B cell (primary cell): ENCODE results near the gene GALNT10. TPM values are rescaled to one million over a fixed set of nuclear protein-coding genes. Genes with fewer than 3 reads are reported as not detected.

Experiments
- ATAC-seq: fragments of 200-7000 bp; cut with Tn5 transposase; one replicate; pipeline ENCODE4 v1.10.0; 2021; ENCODE audit warnings: low read depth, mild to moderate bottlenecking, moderate number of reproducible peaks, moderate library complexity
- CTCF ChIA-PET: fragments of 350-600 bp; sonication (Branson Sonifier 250); formaldehyde crosslinking; loops from one replicate; lab custom pipeline; 2021; ENCODE audit warnings: antibody characterized with exemption, inconsistent platforms; lab: Charles Lee
- POLR2A ChIA-PET: fragments of 350-600 bp; sonication (Branson Sonifier 250); formaldehyde crosslinking; loops from one replicate; lab custom pipeline; 2021; ENCODE audit warnings: antibody characterized with exemption; lab: Charles Lee
- DNase-seq: peaks from one replicate; pipeline ENCODE4 v3.0.0; 2013
- H2AFZ ChIP-seq: 2 replicates; pipeline ENCODE4 v1.6.1; 2012; ENCODE audit warnings: mild to moderate bottlenecking, low read depth, low read length; ENCODE audit not compliant: insufficient read depth, poor library complexity, severe bottlenecking
- H3K27ac ChIP-seq, 2 donors: 1 replicate in 1 of 2; 2 replicates in 1 of 2; pipeline ENCODE4 v1.5.1; 2012 to 2013; ENCODE audit warnings: low read length in 2 of 2, mild to moderate bottlenecking in 2 of 2, moderate library complexity in 1 of 2
- H3K27me3 ChIP-seq, 4 experiments: fragments of 200-600 bp in 1 of 4; sonication (generic) in 1 of 4; replicated peaks in 1 of 4; 1 replicate in 2 of 4; 2 replicates in 2 of 4; pipeline versions ENCODE4 v1.6.1 to v1.7.0; 2013 to 2016; ENCODE audit warnings: low read length in 3 of 4, mild to moderate bottlenecking in 2 of 4, mixed read lengths in 1 of 4, moderate library complexity in 1 of 4; ENCODE audit not compliant: insufficient read depth in 4 of 4, control insufficient read depth in 3 of 4; ENCODE audit errors: control extremely low read depth in 1 of 4
- H3K36me3 ChIP-seq, 2 experiments: replicated peaks in 1 of 2; 1 replicate in 1 of 2; 2 replicates in 1 of 2; pipeline versions ENCODE4 v1.6.1 to v1.7.1; 2013; ENCODE audit warnings: low read length in 1 of 2; ENCODE audit not compliant: insufficient read depth in 2 of 2, control insufficient read depth in 1 of 2; ENCODE audit errors: control extremely low read depth in 1 of 2, extremely low read depth in 1 of 2
- H3K4me1 ChIP-seq, 2 donors: fragments of 200-600 bp in 1 of 2; sonication (generic) in 1 of 2; 1 replicate in 1 of 2; 2 replicates in 1 of 2; pipeline versions ENCODE4 v1.5.1 to v1.6.1; 2013 to 2017; ENCODE audit warnings: low read length in 2 of 2; ENCODE audit not compliant: control insufficient read depth in 2 of 2, insufficient read depth in 2 of 2
- H3K4me2 ChIP-seq: replicated peaks from 2 replicates; pipeline ENCODE3; 2012; ENCODE audit warnings: mild to moderate bottlenecking, low read depth, low read length; ENCODE audit not compliant: poor library complexity, severe bottlenecking
- H3K4me3 ChIP-seq, 5 experiments: fragments of 200-600 bp in 1 of 5; sonication (generic) in 1 of 5; 1 replicate in 3 of 5; 2 replicates in 2 of 5; pipeline versions ENCODE4 v1.5.1 to v1.7.0; 2011 to 2016; ENCODE audit warnings: low read length in 4 of 5, mild to moderate bottlenecking in 4 of 5, low read depth in 2 of 5, control low read depth in 1 of 5, moderate library complexity in 1 of 5; ENCODE audit not compliant: insufficient read depth in 1 of 5; ENCODE audit errors: control extremely low read depth in 1 of 5, extremely low read depth in 1 of 5
- H3K79me2 ChIP-seq: fragments of 200-600 bp; sonication (generic); one replicate; pipeline ENCODE4 v1.6.0; 2016; ENCODE audit warnings: low read length; ENCODE audit not compliant: control insufficient read depth, insufficient read depth
- H3K9ac ChIP-seq: fragments of 200-600 bp; sonication (generic); 2 replicates; pipeline ENCODE4 v1.6.1; 2017; ENCODE audit warnings: mild to moderate bottlenecking, low read length, moderate library complexity
- H3K9me3 ChIP-seq, 3 donors: one replicate each; pipeline versions ENCODE4 v1.6.1 to v1.7.1; 2013; ENCODE audit warnings: low read length in 2 of 3; ENCODE audit not compliant: control insufficient read depth in 2 of 3, insufficient read depth in 1 of 3; ENCODE audit errors: control extremely low read depth in 1 of 3
- H4K20me1 ChIP-seq: 2 replicates; pipeline ENCODE4 v1.6.0; 2012; ENCODE audit warnings: mild to moderate bottlenecking, low read length; ENCODE audit not compliant: insufficient read depth, control insufficient read depth, poor library complexity, severe bottlenecking
- H3K27ac Mint-ChIP-seq: one replicate; pipeline ENCODE4 v1.8.0; 2021; ENCODE audit warnings: mixed read lengths
- H3K27me3 Mint-ChIP-seq: one replicate; pipeline ENCODE4 v1.8.0; 2021; ENCODE audit warnings: mixed read lengths
- H3K4me1 Mint-ChIP-seq: one replicate; pipeline ENCODE4 v1.8.0; 2021; ENCODE audit warnings: mixed read lengths
- H3K4me3 Mint-ChIP-seq: one replicate; pipeline ENCODE4 v1.8.0; 2021; ENCODE audit warnings: mixed read lengths
- H3K9me3 Mint-ChIP-seq: one replicate; pipeline ENCODE4 v1.8.0; 2022; ENCODE audit warnings: mixed read lengths; ENCODE audit not compliant: insufficient read depth
- EZH2 ChIP-seq: IDR thresholded peaks from 2 replicates; pipeline ENCODE4 v1.6.1; 2012; ENCODE audit warnings: borderline replicate concordance, low read depth, mild to moderate bottlenecking, moderate library complexity, low read length; ENCODE audit not compliant: insufficient read depth, poor library complexity, severe bottlenecking
- WGBS: methylation state at CpG from one replicate; pipeline ENCODE4 v1.1.5; 2013; ENCODE audit warnings: missing lambda C conversion rate; ENCODE audit not compliant: insufficient coverage; 5-methylcytosine and 5-hydroxymethylcytosine counted together
- intact Hi-C: fragments of 100-400 bp; cut with micrococcal nuclease; formaldehyde crosslinking; loops from one replicate; pipeline ENCODE4 v1.10.0; 2022
- polyA plus RNA-seq: library from polyadenylated mRNA; depleted of rRNA; stranded (reverse); fragments of >200 nt; gene quantifications from 2 replicates; pipeline ENCODE4 v1.2.3, GENCODE V29; 2012
- total RNA-seq, 2 donors: library from RNA; stranded (reverse); fragments of 120-200 nt in 1 of 2; gene quantifications; 1 replicate in 1 of 2; 2 replicates in 1 of 2; pipeline versions ENCODE4 v1.2.3 to v1.2.4, GENCODE V29; 2013 to 2022
- TF ChIP-seq, protein P1 (sequence below): fragments of 200-600 bp; IDR thresholded peaks from one replicate; pipeline ENCODE4 v1.8.0; 2022; ENCODE audit warnings: antibody characterized with exemption, mild to moderate bottlenecking

GALNT10 gene
- total and polyA plus RNA-seq, 2 donors (not counting 1 experiment from before 2014, with no cell fraction given) = 27.7 to 42.8 TPM

DNA sequence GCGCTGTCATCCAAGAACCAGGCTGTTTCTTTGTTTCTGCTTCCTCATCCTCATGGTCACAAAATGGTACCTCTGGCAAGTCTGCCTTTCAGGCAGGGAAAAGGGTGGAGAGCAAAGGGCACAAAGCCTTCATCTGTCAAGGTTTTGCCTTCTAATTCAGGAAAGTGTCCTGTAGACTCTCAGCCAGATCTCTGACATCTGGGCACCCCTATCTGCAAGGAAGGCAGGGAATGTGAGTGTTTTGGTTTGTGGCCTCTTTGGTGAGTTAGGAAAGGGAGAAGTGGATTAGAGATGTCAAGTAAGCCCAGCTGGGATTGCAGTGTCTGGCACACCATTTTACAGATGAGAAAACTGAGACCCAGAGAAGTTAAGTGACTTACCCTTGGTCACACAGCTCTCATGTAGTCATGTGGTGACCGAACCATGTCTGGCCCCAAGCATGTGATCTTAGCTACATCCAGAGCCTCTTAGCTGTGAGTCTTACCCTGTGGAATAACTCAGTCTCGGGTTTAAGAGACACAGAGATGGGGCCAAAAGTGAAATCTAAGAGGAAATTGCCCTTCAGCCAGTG lies 139.6 kb downstream of the GALNT10 start:
- Histone ChIP-seq H3K4me2 (no peak overlapping the region), H3K27me3 (no peaks in the 10 kb centered on the region), H3K9ac (no peak overlapping the region), H3K9me3 (no peaks in the 10 kb centered on the region), H3K4me3 (no peak overlapping the region), H2AFZ (no peak overlapping the region), H4K20me1 (no peaks in the 10 kb centered on the region), H3K27ac (no peak overlapping the region), H3K36me3 (peaks cover 0 to 45% of the 10 kb centered on the region in 2 experiments), H3K79me2 (no peaks in the 10 kb centered on the region), H3K4me1 (no peaks in the 10 kb centered on the region)
- Mint-ChIP-seq H3K27me3 (no peaks in the 10 kb centered on the region), H3K4me1 (peaks cover 1% of the 10 kb centered on the region), H3K27ac (no peak overlapping the region), H3K9me3 (no peaks in the 10 kb centered on the region), H3K4me3 (no peak overlapping the region)
- intact Hi-C loops = no loop called here
- DNase-seq (no peak), ATAC-seq (no peak)
- CTCF ChIA-PET = no interaction called here
- TF ChIP-seq EZH2 = no peak
- TF ChIP-seq, protein P1, sequence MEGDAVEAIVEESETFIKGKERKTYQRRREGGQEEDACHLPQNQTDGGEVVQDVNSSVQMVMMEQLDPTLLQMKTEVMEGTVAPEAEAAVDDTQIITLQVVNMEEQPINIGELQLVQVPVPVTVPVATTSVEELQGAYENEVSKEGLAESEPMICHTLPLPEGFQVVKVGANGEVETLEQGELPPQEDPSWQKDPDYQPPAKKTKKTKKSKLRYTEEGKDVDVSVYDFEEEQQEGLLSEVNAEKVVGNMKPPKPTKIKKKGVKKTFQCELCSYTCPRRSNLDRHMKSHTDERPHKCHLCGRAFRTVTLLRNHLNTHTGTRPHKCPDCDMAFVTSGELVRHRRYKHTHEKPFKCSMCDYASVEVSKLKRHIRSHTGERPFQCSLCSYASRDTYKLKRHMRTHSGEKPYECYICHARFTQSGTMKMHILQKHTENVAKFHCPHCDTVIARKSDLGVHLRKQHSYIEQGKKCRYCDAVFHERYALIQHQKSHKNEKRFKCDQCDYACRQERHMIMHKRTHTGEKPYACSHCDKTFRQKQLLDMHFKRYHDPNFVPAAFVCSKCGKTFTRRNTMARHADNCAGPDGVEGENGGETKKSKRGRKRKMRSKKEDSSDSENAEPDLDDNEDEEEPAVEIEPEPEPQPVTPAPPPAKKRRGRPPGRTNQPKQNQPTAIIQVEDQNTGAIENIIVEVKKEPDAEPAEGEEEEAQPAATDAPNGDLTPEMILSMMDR = no peak
- 89% methylated on average over 3 of the region's 3 CpGs for WGBS
- POLR2A ChIA-PET = no interaction called here

DNA sequence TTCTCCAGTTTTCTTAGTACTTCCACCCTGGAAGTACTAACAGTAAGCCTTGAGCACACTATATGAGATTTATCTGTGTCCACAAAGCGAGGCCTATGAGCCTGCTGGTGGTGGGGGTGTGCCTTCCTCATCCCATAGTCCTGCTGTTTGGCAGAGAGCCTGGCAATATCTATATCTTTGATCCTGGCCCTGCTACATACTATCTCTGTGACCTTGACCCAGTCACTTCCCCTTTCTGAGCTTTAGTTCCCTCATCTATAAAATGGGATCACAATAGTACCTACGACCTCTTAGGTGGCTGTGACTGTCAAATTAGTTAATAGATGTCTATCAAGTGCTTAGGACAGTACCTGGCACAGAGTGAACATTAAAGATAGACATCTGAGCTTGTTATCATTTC lies 140.7 kb downstream of the GALNT10 start:
- no peaks in the 10 kb centered on the region for H3K27me3 ChIP-seq
- H3K4me3 Mint-ChIP-seq = no peak overlapping the region
- H3K4me1 ChIP-seq = no peaks in the 10 kb centered on the region
- H3K79me2 ChIP-seq = no peaks in the 10 kb centered on the region
- H3K27ac Mint-ChIP-seq = no peak overlapping the region
- H3K36me3 ChIP-seq = peaks cover 1 to 54% of the 10 kb centered on the region in 2 experiments
- H3K4me3 ChIP-seq = no peak overlapping the region
- no peaks in the 10 kb centered on the region for H3K9me3 ChIP-seq
- no peaks in the 10 kb centered on the region for H3K9me3 Mint-ChIP-seq
- POLR2A ChIA-PET = no interaction called here
- intact Hi-C loops = no loop called here
- no peaks in the 10 kb centered on the region for H3K27me3 Mint-ChIP-seq
- no peaks in the 10 kb centered on the region for H4K20me1 ChIP-seq
- H3K27ac ChIP-seq = no peak overlapping the region
- ATAC-seq (no peak), DNase-seq (no peak)
- no peak overlapping the region for H3K9ac ChIP-seq
- no peak overlapping the region for H2AFZ ChIP-seq
- TF ChIP-seq, protein P1 = no peak
- TF ChIP-seq EZH2 = no peak
- peaks cover 1% of the 10 kb centered on the region for H3K4me1 Mint-ChIP-seq
- no CpG with 5 or more reads among the region's 2 CpGs for WGBS
- H3K4me2 ChIP-seq = no peak overlapping the region
- CTCF ChIA-PET = no interaction called here
